ENCODE measurements around the gene ADGRF1.
"Not testable (repeated sequence)": the region's sequence is repeated elsewhere in the genome, so short reads cannot be mapped to it uniquely, and the experiment has no call there.

ADGRF1 gene

GRCh38 chr6:47042275-47042791 lies at the start of gene ADGRF1:
ADGRF1 (minus strand) TSS chr6:47042332; CDS start chr6:47029061, 13,271 bp downstream.
- DNase-seq (ENCODE audit: low read depth, low spot score), result no peak

DNA sequence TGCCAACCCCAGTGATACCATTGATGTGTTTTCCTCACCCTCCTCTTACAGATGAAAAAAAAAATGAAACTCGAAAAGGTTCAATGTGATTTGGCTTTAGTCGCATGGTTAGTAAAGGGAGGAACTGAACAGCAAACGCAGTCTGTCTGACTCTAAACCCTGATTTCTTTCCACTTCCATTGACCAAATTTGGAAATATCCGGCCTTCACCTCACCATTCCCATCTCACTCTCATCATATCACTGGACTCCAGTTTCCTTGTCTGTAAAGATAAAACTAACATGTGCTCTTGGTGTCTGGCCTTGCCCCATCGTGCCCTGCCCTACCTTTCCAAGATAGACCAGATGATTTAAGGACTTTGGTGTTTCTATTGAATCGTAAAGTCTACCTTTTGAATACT lies 48.7 kb upstream of the ADGRF1 start:
- no peak for DNase-seq (ENCODE audit: low read depth, low spot score)

- not testable (repeated sequence) for DNase-seq (ENCODE audit: low read depth, low spot score)
Measured at GRCh38 chr6:47089473-47089872, 47.3 kb upstream of the ADGRF1 start.

- DNase-seq (ENCODE audit: low read depth, low spot score), result no peak
Measured at GRCh38 chr6:47086051-47086770, 44.1 kb upstream of the ADGRF1 start.

DNA sequence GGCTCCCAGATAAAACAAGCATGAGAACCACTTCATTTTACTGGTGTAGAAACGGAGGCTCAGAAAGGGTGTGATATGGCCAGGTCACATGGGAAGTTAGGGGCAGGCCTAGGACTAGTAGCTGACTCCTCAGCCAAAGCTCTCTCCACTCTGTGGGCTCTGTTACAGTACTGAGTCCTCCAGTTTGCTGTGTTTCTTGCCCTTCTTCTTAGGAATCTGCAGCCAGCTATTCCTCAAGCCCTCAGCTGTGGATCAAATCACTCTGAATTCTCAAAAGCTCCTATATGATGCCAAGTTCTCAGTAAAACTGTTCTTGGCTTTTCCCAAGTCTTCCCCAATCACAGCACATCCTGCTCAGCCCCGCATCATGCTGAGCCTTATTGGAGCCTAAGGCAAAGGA lies 42.5 kb upstream of the ADGRF1 start:
- no peak for DNase-seq (ENCODE audit: low read depth, low spot score)

DNA sequence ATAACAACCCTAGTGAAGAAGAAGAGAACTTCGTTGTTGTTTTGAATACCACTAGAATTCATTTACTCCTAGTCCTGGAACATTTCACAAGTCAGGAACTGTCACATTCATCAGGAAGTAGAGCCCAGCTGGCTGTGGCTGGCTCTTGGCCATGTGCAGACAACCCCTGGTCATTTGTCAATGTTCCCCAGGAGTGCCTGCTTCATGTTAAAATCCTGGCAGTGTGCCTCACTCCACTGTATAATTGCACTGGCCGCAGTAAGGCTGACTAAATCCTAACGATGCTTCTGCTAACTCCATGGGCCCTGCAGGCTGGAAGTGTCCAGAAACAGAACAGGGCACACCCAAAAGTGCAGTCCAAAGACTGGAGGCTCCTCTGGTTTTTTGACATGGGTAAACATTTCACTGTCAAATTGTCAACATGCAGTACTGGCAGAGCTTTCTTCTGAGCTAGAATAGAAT lies 41.5 kb upstream of the ADGRF1 start:
- DNase-seq (ENCODE audit: low read depth, low spot score), result no peak

DNA sequence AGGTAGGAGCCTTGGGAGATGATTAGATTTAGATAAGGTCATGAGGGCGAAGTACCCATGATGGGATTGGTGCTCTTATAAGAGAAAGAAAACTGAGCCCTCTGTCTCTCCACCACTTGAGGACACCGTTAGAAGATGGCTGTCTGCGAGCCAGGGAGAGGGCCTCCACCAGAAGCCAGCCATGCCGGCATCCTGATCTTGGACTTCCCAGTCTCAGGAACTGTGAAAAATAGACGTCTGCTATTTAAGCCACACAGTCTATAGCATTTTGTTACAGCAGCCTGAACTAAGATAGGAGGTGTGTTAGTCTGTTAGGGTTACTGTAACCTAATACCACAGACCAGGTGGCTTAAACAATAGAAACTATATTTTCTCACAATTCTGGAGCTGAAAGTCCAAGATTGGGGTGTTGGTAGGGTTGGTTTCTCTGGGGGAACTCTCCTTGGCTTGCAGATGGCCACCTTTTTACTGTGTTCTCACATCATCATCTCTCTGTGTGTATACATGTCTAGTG lies 38.0 kb upstream of the ADGRF1 start:
- no peak for DNase-seq (ENCODE audit: low read depth, low spot score)

DNA sequence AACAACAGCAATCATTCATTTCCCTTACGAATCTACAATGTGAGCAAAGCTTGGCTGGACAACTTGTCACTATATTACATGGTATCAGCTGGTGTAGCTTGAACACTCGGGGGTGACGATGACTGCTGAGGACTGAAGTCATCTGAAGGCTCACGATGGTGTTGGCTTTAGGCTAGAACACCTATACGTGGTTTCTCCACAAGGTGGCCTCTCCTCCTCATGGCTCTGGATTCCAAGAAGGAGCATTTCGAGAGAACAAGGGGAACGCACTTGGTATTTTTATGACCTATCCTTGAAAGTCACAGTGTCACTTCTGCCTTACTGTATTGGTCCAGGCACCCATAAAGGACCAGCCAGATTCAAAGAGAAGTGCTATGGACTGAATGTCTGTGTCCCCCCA lies 37.5 kb upstream of the ADGRF1 start:
- no peak for DNase-seq (ENCODE audit: low read depth, low spot score)

GRCh38 chr6:47078991-47079390 lies 36.9 kb upstream of the ADGRF1 start:
- no peak for DNase-seq (ENCODE audit: low read depth, low spot score)

GRCh38 chr6:47076422-47077344 lies 34.6 kb upstream of the ADGRF1 start:
- DNase-seq (ENCODE audit: low read depth, low spot score), result no peak

DNA sequence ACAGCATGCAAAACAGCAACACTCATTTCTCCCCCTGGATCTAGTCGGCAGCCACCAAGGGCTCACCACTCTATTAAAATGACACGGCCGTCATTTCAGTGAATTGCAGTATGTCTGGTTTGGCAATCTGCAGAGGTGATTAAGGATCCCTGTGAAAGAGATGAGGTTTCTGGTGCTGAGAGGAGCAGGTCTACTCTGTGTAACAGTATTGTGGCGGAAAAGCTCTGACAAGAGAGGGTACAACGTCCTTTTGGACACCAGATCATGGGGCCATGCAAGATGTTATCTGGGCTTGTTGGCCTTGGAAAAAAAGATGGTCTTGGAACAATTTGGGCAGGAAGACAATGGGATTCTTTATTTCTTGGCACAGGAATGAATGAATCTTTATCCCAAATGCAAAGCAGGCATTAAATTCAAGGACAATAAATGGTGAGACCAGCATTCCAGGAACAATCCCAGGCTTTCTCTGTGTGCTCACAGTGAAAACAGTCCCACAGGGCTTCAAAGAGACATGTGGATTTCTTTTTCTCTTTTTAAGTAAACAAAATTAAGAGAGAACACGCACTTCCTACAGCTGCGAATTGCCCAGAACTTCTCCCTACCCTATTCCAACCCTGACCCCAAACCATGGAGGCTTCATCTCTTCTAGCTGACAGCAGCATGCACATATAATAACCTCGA lies 33.7 kb upstream of the ADGRF1 start:
- no peak for DNase-seq (ENCODE audit: low read depth, low spot score)

- no peak for DNase-seq (ENCODE audit: low read depth, low spot score)
Measured at GRCh38 chr6:47075168-47075567, 33.0 kb upstream of the ADGRF1 start.

DNA sequence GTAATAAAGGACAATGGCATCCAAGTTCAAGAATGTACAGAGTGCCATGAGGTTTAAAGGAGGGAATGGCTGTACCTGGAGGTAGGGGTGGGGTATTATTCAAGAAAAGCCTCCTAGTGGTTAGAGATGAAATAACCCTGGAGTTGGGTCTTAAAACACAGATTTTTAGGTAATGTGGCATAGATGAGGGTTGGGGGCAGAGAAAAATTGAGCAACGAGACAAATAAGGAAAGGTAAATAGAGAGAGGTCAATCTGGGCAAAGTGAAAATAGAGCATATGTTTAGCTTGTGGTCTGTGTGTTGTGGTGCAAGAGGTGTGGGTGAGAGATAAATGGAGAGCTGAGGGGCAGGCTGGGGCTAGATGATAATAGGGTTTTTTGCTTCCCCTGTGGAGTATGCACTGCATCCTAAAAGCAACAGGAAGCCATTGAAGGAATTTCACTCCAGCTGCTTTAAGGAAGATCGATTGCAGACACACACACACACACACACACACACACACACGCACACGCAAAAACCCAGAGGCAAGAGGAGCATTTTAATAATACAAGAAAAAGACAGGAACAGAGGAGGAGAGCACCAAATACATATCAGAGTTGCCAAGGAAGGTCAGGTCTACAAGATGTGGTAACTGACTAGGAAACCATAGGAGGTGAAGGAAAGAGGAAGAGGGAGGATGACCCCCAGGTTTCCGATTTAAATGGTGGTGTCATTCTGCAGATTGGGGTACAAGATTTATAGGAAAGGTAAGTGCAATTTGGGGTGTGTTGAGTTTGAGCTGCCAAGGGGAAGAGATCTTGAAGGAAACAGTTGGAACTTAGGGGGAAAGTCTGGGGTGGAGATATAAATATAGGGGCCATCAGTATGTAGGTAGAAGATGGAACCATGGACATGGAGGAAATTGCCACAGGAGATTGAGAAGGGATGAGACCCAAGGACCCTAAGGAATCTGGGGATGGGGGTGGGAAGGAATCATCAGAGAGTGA lies 31.3 kb upstream of the ADGRF1 start:
- no peak for DNase-seq (ENCODE audit: low read depth, low spot score)

DNA sequence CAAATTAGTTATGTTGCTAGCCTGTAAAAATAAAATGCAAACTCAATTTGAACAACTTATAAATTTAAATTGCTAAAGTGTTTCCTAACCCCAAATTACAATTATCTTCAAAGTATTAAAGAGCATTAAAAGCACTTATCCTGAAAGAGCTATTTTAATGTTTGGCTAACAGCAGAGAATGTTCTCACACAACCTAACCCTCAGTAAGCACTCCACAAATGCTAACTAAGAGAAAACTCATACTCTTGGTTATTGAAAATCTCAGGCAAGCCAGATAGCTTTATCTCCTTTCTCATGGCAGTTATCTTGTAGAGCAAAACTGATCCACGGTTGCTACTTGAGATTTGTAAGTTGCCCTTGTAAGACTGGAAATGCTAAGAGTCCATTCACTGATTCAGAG lies 30.5 kb upstream of the ADGRF1 start:
- DNase-seq (ENCODE audit: low read depth, low spot score), result no peak

- DNase-seq (ENCODE audit: low read depth, low spot score), result no peak
Measured at GRCh38 chr6:47071681-47072080, 29.5 kb upstream of the ADGRF1 start.

- no peak for DNase-seq (ENCODE audit: low read depth, low spot score)
Measured at GRCh38 chr6:47070461-47070860, 28.3 kb upstream of the ADGRF1 start.

DNA sequence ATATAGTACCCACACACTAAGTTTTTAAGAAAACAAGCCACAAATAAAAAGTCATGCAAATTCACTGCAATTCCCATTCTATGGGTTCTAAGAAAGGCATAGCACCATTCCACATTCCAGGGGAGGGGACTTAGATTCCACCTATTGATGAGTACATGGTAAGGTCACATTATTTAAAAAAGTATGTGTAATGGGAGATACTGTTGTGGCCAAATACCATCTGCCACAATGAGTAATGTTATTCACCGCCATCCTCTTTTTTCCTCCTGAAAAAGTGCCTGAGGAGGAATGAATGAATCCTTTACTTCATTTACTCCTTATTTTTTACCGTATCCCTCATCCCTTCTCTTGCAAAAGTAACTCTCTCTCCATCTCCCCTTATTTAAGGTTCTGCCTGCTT lies 27.0 kb upstream of the ADGRF1 start:
- no peak for DNase-seq (ENCODE audit: low read depth, low spot score)

GRCh38 chr6:47066418-47066817 lies 24.3 kb upstream of the ADGRF1 start:
- DNase-seq (ENCODE audit: low read depth, low spot score), result no peak

- DNase-seq (ENCODE audit: low read depth, low spot score), result no peak
Measured at GRCh38 chr6:47064274-47064673, 22.1 kb upstream of the ADGRF1 start.

DNA sequence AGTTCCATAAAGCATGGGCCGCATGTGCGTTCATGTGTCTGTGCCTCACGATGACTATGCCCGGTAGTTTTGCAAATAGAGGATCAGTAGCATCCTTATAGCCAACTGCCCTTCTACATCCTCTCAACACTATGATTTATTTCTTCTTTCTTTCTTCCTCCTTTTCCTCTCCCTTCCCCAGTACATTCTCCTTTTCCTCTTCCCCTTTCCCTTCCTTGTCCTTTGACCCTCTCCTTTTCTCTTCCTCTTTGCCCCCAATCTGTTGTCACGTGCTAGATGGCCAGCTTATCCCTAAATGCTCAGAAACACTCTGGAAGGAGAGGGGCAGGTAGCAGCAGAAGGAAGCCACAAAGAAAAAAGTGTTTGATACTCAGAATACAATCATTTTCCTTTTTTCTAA lies 20.2 kb upstream of the ADGRF1 start:
- DNase-seq (ENCODE audit: low read depth, low spot score), result no peak
